Activated CD8-positive, alpha-beta memory T cell treated with anti-CD3 and anti-CD28 coated beads for 36 hours (primary cell): ENCODE data around the gene MCRIP1. TPM values are rescaled to one million over a fixed set of nuclear protein-coding genes. Genes with fewer than 3 reads are reported as not detected.

Experiments used
- CTCF ChIA-PET: fragments of 350-600 bp; sonication (Branson Sonifier 250); formaldehyde crosslinking; loops from one replicate; lab custom pipeline; 2021; ENCODE audit warnings: antibody characterized with exemption; lab: Charles Lee
- POLR2A ChIA-PET: fragments of 350-600 bp; sonication (Branson Sonifier 250); formaldehyde crosslinking; loops from one replicate; lab custom pipeline; 2021; ENCODE audit warnings: antibody characterized with exemption; lab: Charles Lee
- total RNA-seq, 2 experiments: library from RNA; stranded (reverse); gene quantifications; one replicate each; pipeline ENCODE4 v1.2.3, GENCODE V29; 2021

Gene MCRIP1
- total RNA-seq, 2 experiments from 2014 or later = 44.5 to 46.3 TPM

GRCh38 chr17:81865358-81865732, 32.3 kb upstream of the MCRIP1 start:
- POLR2A ChIA-PET = interaction anchor here (0.6 kb wide), 1 partner anchor 10 kb away, joined by 3 read pairs; no protein-coding TSS in a partner anchor

GRCh38 chr17:81863833-81864768, 31.0 kb upstream of the MCRIP1 start:
- ChIA-PET CTCF (no interaction called here), POLR2A (no interaction called here)

More at GRCh38 chr17:81865358-81865732, 32.3 kb upstream of the MCRIP1 start:
- CTCF ChIA-PET = no interaction called here

- CTCF ChIA-PET = no interaction called here
- POLR2A ChIA-PET = no interaction called here
These were observed 30.1 kb upstream of the MCRIP1 start for GRCh38 chr17:81863123-81863675.

- POLR2A ChIA-PET = interaction anchor here (0.6 to 3.5 kb wide), 6 partner anchors 9 to 354 kb away, joined by 3 to 28 read pairs (median 5); partner anchors contain the start of genes ALYREF, ANAPC11, ARHGDIA and MCRIP1
- CTCF ChIA-PET = interaction anchor here (1.0 to 1.3 kb wide), 3 partner anchors 10 to 28 kb away, joined by 3 to 4 read pairs (median 3); partner anchors contain the start of genes ARHGDIA and MCRIP1
These were observed 27.9 kb upstream of the MCRIP1 start for GRCh38 chr17:81860756-81861568.

- ChIA-PET CTCF (interaction anchor here (0.6 to 1.3 kb wide), 5 partner anchors 13 to 119 kb away, joined by 3 to 4 read pairs (median 3); partner anchors contain the start of gene MCRIP1), POLR2A (interaction anchor here (0.6 to 3.5 kb wide), 9 partner anchors 10 to 382 kb away, joined by 3 to 28 read pairs (median 4); partner anchors contain the start of genes ALYREF, ANAPC11, ARHGDIA and MCRIP1)
These were observed 27.0 kb upstream of the MCRIP1 start, which contains the start of gene P4HB for GRCh38 chr17:81859906-81860755. P4HB (minus strand) TSS chr17:81860535; CDS start chr17:81860471, 64 bp downstream.

GRCh38 chr17:81858967-81859905, 26.1 kb upstream of the MCRIP1 start:
- CTCF ChIA-PET = interaction anchor here (0.6 to 1.6 kb wide), 7 partner anchors 12 to 152 kb away, joined by 3 to 4 read pairs (median 3); no protein-coding TSS in a partner anchor
- POLR2A ChIA-PET = interaction anchor here (0.6 to 3.5 kb wide), 5 partner anchors 11 to 383 kb away, joined by 3 to 28 read pairs (median 5); partner anchors contain the start of genes ARHGDIA and MCRIP1

- POLR2A ChIA-PET = interaction anchor here (0.6 to 2.3 kb wide), 2 partner anchors 25 to 56 kb away, joined by 3 to 9 read pairs; partner anchors contain the start of gene MCRIP1
- CTCF ChIA-PET = interaction anchor here (0.8 to 1.6 kb wide), 3 partner anchors 30 to 151 kb away, joined by 3 to 4 read pairs (median 3); no protein-coding TSS in a partner anchor
These were observed 25.3 kb upstream of the MCRIP1 start for GRCh38 chr17:81858170-81858966.

GRCh38 chr17:81854974-81855774, 22.1 kb upstream of the MCRIP1 start:
- ChIA-PET POLR2A (interaction anchor here (0.6 to 0.7 kb wide), 3 partner anchors 11 to 51 kb away, joined by 3 read pairs; partner anchors contain the start of genes GCGR and MCRIP1), CTCF (interaction anchor here (1.1 kb wide), 1 partner anchor 21 kb away, joined by 3 read pairs; the partner anchor contains the start of gene MCRIP1)

- POLR2A ChIA-PET = no interaction called here
- CTCF ChIA-PET = interaction anchor here (1.3 kb wide), 1 partner anchor 19 kb away, joined by 3 read pairs; the partner anchor contains the start of gene MCRIP1
These were observed 19.1 kb upstream of the MCRIP1 start for GRCh38 chr17:81852237-81852636.

GRCh38 chr17:81851423-81851822, 18.3 kb upstream of the MCRIP1 start:
- ChIA-PET POLR2A (no interaction called here), CTCF (interaction anchor here (0.7 to 1.3 kb wide), 2 partner anchors 18 to 55 kb away, joined by 3 read pairs; partner anchors contain the start of gene MCRIP1)

- CTCF ChIA-PET = no interaction called here
- POLR2A ChIA-PET = no interaction called here
These were observed 16.4 kb upstream of the MCRIP1 start for GRCh38 chr17:81849457-81849856.

- CTCF ChIA-PET = interaction anchor here (1.0 kb wide), 1 partner anchor 13 kb away, joined by 3 read pairs; no protein-coding TSS in a partner anchor
These were observed 13.9 kb upstream of the MCRIP1 start for GRCh38 chr17:81846743-81847689.

More at GRCh38 chr17:81846743-81847689, 13.9 kb upstream of the MCRIP1 start:
- POLR2A ChIA-PET = interaction anchor here (0.5 to 0.6 kb wide), 2 partner anchors 10 to 16 kb away, joined by 3 to 4 read pairs; no protein-coding TSS in a partner anchor
